IMR-90 (cell line): ENCODE measurements around the gene LAIR2. TPM values are rescaled to one million over a fixed set of nuclear protein-coding genes. Genes with fewer than 3 reads are reported as not detected.

ENCODE experiments used
- ATAC-seq: fragments of 200-7000 bp; cut with Tn5 transposase; 2 replicates; pipeline ENCODE4 v1.9.1; 2020; ENCODE audit warnings: low read depth, mild to moderate bottlenecking, moderate library complexity
- BruUV-seq: library from RNA; stranded (reverse); fragments of 400-500 nt; replicated peaks from 2 replicates; lab custom pipeline; 2021; lab: Mats Ljungman, UMichigan
- CTCF ChIA-PET: fragments of 300-600 bp; formaldehyde crosslinking; extraction: SDS; loops from one replicate; lab custom pipeline; 2021; ENCODE audit warnings: antibody characterized with exemption; lab: Yijun Ruan, JAX
- POLR2A ChIA-PET: fragments of 300-600 bp; sonication (Branson Sonifier 250); formaldehyde crosslinking; loops from one replicate; lab custom pipeline; 2022; ENCODE audit warnings: antibody characterized with exemption; ENCODE audit not compliant: unreplicated experiment; lab: Charles Lee
- DNase-seq: peaks from one replicate; pipeline ENCODE4 v3.0.0; 2013
- H2AFZ ChIP-seq: replicated peaks from 2 replicates; pipeline ENCODE3; 2013; ENCODE audit warnings: low read length, mild to moderate bottlenecking; ENCODE audit not compliant: poor library complexity
- H2AK5ac ChIP-seq: 2 replicates; pipeline ENCODE4 v1.6.1; 2013; ENCODE audit warnings: low read depth, low read length, inconsistent platforms
- H2AK9ac ChIP-seq: replicated peaks from 2 replicates; pipeline ENCODE3; 2013; ENCODE audit warnings: mild to moderate bottlenecking, low read depth, low read length, moderate library complexity; ENCODE audit not compliant: poor library complexity
- H2BK120ac ChIP-seq: 2 replicates; pipeline ENCODE4 v1.6.1; 2013; ENCODE audit warnings: low read depth, low read length, inconsistent platforms
- H2BK15ac ChIP-seq: 3 replicates; pipeline ENCODE4 v1.6.1; 2013; ENCODE audit warnings: low read depth, low read length, inconsistent platforms
- H2BK20ac ChIP-seq: 2 replicates; pipeline ENCODE4 v1.6.1; 2013; ENCODE audit warnings: low read depth, mild to moderate bottlenecking, inconsistent platforms, low read length, moderate library complexity
- H2BK5ac ChIP-seq: 2 replicates; pipeline ENCODE4 v1.6.1; 2013; ENCODE audit warnings: mild to moderate bottlenecking, low read depth, low read length, inconsistent platforms; ENCODE audit not compliant: poor library complexity, severe bottlenecking
- H3K14ac ChIP-seq: replicated peaks from 2 replicates; pipeline ENCODE4 v1.6.1; 2013; ENCODE audit warnings: low read depth, low read length, inconsistent platforms
- H3K18ac ChIP-seq: 2 replicates; pipeline ENCODE4 v1.6.1; 2013; ENCODE audit warnings: low read depth, low read length, control low read depth
- H3K23ac ChIP-seq: 2 replicates; pipeline ENCODE4 v1.6.1; 2013; ENCODE audit warnings: low read depth, low read length, inconsistent platforms
- H3K27ac ChIP-seq: 2 replicates; pipeline ENCODE4 v1.5.1; 2013; ENCODE audit warnings: mild to moderate bottlenecking, control low read depth, low read length; ENCODE audit not compliant: insufficient read depth
- H3K27me3 ChIP-seq: 2 replicates; pipeline ENCODE4 v1.6.1; 2013; ENCODE audit warnings: low read length; ENCODE audit not compliant: control insufficient read depth, insufficient read depth
- H3K36me3 ChIP-seq: 2 replicates; pipeline ENCODE4 v1.6.1; 2013; ENCODE audit warnings: low read length, mixed read lengths; ENCODE audit not compliant: control insufficient read depth, insufficient read depth
- H3K4ac ChIP-seq: 2 replicates; pipeline ENCODE4 v1.6.1; 2013; ENCODE audit warnings: low read depth, low read length, inconsistent platforms
- H3K4me1 ChIP-seq: 2 replicates; pipeline ENCODE4 v1.6.1; 2013; ENCODE audit warnings: low read length, mixed read lengths; ENCODE audit not compliant: control insufficient read depth, insufficient read depth
- H3K4me2 ChIP-seq: 2 replicates; pipeline ENCODE4 v1.6.1; 2013; ENCODE audit warnings: low read depth, mild to moderate bottlenecking, control low read depth, low read length, moderate library complexity
- H3K4me3 ChIP-seq: 2 replicates; pipeline ENCODE4 v1.5.1; 2013; ENCODE audit warnings: low read depth, mild to moderate bottlenecking, control low read depth, low read length, moderate library complexity; ENCODE audit not compliant: insufficient read depth
- H3K56ac ChIP-seq: 2 replicates; pipeline ENCODE4 v1.6.1; 2013; ENCODE audit warnings: low read length, inconsistent platforms; ENCODE audit not compliant: insufficient read depth; ENCODE audit errors: extremely low read depth
- H3K79me1 ChIP-seq, 2 experiments: 2 replicates each; pipeline ENCODE4 v1.6.1; 2013; ENCODE audit warnings: low read length in 2 of 2, inconsistent platforms in 1 of 2, low read depth in 1 of 2
- H3K9ac ChIP-seq: 2 replicates; pipeline ENCODE4 v1.6.1; 2013; ENCODE audit warnings: low read depth, low read length, control low read depth
- H3K9me1 ChIP-seq: 2 replicates; pipeline ENCODE4 v1.6.1; 2013; ENCODE audit warnings: low read length, inconsistent platforms; ENCODE audit not compliant: insufficient read depth
- H3K9me3 ChIP-seq: 2 replicates; pipeline ENCODE4 v1.6.1; 2013; ENCODE audit warnings: low read length; ENCODE audit not compliant: control insufficient read depth, insufficient read depth
- H4K20me1 ChIP-seq: 2 replicates; pipeline ENCODE4 v1.6.1; 2013; ENCODE audit warnings: low read length, inconsistent platforms; ENCODE audit not compliant: insufficient read depth
- H4K5ac ChIP-seq: 2 replicates; pipeline ENCODE4 v1.6.1; 2013; ENCODE audit warnings: mild to moderate bottlenecking, low read depth, low read length, control low read depth
- H4K8ac ChIP-seq, 2 experiments: 2 replicates each; pipeline ENCODE4 v1.6.1; 2013; ENCODE audit warnings: low read depth in 2 of 2, low read length in 2 of 2, control low read depth in 1 of 2, inconsistent platforms in 1 of 2
- H4K91ac ChIP-seq: 2 replicates; pipeline ENCODE4 v1.6.1; 2013; ENCODE audit warnings: low read depth, low read length, inconsistent platforms; ENCODE audit not compliant: insufficient read depth
- BHLHE40 ChIP-seq: fragments of 150-350 bp; IDR thresholded peaks from 2 replicates; pipeline ENCODE4 v1.6.1; 2016; ENCODE audit warnings: mild to moderate bottlenecking, low read depth, low read length
- CEBPB ChIP-seq: IDR thresholded peaks from 2 replicates; pipeline ENCODE4 v1.6.1; 2012; ENCODE audit warnings: low read depth, low read length, improper control_type of control experiment
- CHD1 ChIP-seq: IDR thresholded peaks from 2 replicates; pipeline ENCODE4 v1.6.1; 2012; ENCODE audit warnings: low read depth, low read length, improper control_type of control experiment
- FOS ChIP-seq: fragments of 150-350 bp; IDR thresholded peaks from 2 replicates; pipeline ENCODE4 v1.6.1; 2016; ENCODE audit warnings: low read depth, low read length
- MAFK ChIP-seq: IDR thresholded peaks from 2 replicates; pipeline ENCODE4 v1.6.1; 2012; ENCODE audit warnings: low read depth, low read length, improper control_type of control experiment
- MAZ ChIP-seq: IDR thresholded peaks from 2 replicates; pipeline ENCODE4 v1.6.1; 2012; ENCODE audit warnings: low read depth, mild to moderate bottlenecking, low read length, improper control_type of control experiment, moderate library complexity, borderline replicate concordance
- MXI1 ChIP-seq: IDR thresholded peaks from 2 replicates; pipeline ENCODE4 v1.6.1; 2012; ENCODE audit warnings: low read depth, mild to moderate bottlenecking, low read length, moderate library complexity, borderline replicate concordance
- NFE2L2 ChIP-seq: fragments of 150-350 bp; IDR thresholded peaks from 2 replicates; pipeline ENCODE4 v1.6.1; 2016; ENCODE audit warnings: low read depth, mild to moderate bottlenecking, low read length
- POLR2A ChIP-seq: IDR thresholded peaks from 2 replicates; pipeline ENCODE4 v1.6.1; 2012; ENCODE audit warnings: mild to moderate bottlenecking, low read depth, low read length
- RAD21 ChIP-seq: IDR thresholded peaks from 2 replicates; pipeline ENCODE4 v1.6.1; 2012; ENCODE audit warnings: low read length, improper control_type of control experiment
- RCOR1 ChIP-seq: IDR thresholded peaks from 2 replicates; pipeline ENCODE4 v1.6.1; 2012; ENCODE audit warnings: mild to moderate bottlenecking, low read length, improper control_type of control experiment; ENCODE audit not compliant: insufficient replicate concordance
- RFX5 ChIP-seq: IDR thresholded peaks from 2 replicates; pipeline ENCODE4 v1.8.0; 2012; ENCODE audit warnings: low read depth, mild to moderate bottlenecking, low read length, moderate library complexity
- SMC3 ChIP-seq: fragments of 150-350 bp; IDR thresholded peaks from 2 replicates; pipeline ENCODE4 v1.6.1; 2016; ENCODE audit warnings: low read depth, mild to moderate bottlenecking, antibody characterized with exemption, low read length, moderate library complexity
- WGBS, 2 experiments: methylation state at CpG; one replicate each; pipeline versions ENCODE4 v1.1.5 to v1.1.7; 2013; ENCODE audit warnings: missing lambda C conversion rate in 2 of 2; ENCODE audit not compliant: insufficient read length in 1 of 2; ENCODE audit errors: extremely low coverage in 2 of 2; 5-methylcytosine and 5-hydroxymethylcytosine counted together
- dilution Hi-C: fragments of 300-500 bp; cut with HindIII; formaldehyde crosslinking; loops from one replicate; pipeline ENCODE4 v1.14.3; 2018; ENCODE audit warnings: low sequenced_read_pairs; ENCODE audit not compliant: unreplicated experiment
- in situ Hi-C: fragments of 300-500 bp; cut with MboI; formaldehyde crosslinking; loops from 3 replicates; pipeline ENCODE4 v1.14.3; 2019; ENCODE audit warnings: low sequenced_read_pairs, inconsistent platforms, mixed read lengths
- intact Hi-C: fragments of 100-400 bp; cut with micrococcal nuclease; formaldehyde crosslinking; loops from 2 replicates; pipeline ENCODE4 v1.10.0; 2022
- polyA plus RNA-seq, 3 experiments: library from polyadenylated mRNA; depleted of rRNA; stranded (reverse); fragments of >200 nt; gene quantifications; 2 replicates each; pipeline ENCODE4 v1.2.3, GENCODE V29; 2012; ENCODE audit warnings: low replicate concordance in 1 of 3
- total RNA-seq: library from RNA; depleted of rRNA; stranded (reverse); fragments of >200 nt; gene quantifications from 2 replicates; pipeline ENCODE4 v1.2.3, GENCODE V29; 2012
- TF ChIP-seq, protein P1 (sequence below): fragments of 150-350 bp; IDR thresholded peaks from 2 replicates; pipeline ENCODE4 v1.6.1; 2016; ENCODE audit warnings: low read depth, mild to moderate bottlenecking, low read length, moderate library complexity, borderline replicate concordance
- TF ChIP-seq, protein P2 (sequence below): conservative IDR thresholded peaks from 2 replicates; pipeline ENCODE4 v1.5.1; 2012; ENCODE audit warnings: mild to moderate bottlenecking, low read depth, low read length, improper control_type of control experiment
- TF ChIP-seq, protein P3 (sequence below): fragments of 150-350 bp; IDR thresholded peaks from 2 replicates; pipeline ENCODE4 v1.6.1; 2017; ENCODE audit warnings: mild to moderate bottlenecking, antibody characterized with exemption, low read length, low read depth

The LAIR2 gene
- total and polyA plus RNA-seq, 2 of the 4 experiments (the other 2 are of a cell fraction): not detected

DNA sequence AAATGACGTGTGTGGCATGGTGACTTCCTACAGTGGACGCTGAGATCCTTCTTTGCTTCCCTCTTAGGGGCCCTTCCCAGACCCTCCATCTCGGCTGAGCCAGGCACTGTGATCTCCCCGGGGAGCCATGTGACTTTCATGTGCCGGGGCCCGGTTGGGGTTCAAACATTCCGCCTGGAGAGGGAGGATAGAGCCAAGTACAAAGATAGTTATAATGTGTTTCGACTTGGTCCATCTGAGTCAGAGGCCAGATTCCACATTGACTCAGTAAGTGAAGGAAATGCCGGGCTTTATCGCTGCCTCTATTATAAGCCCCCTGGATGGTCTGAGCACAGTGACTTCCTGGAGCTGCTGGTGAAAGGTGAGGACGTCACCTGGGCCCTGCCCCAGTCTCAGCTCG, 5.2 kb downstream of the LAIR2 start:
- no peak overlapping the region for H2AK9ac ChIP-seq
- H2BK120ac ChIP-seq: no peak overlapping the region
- no peak for ATAC-seq
- POLR2A ChIA-PET: no interaction called here
- no TSS peak for BruUV-seq
- no peak overlapping the region for H3K4me3 ChIP-seq
- H3K27me3 ChIP-seq: no peaks in the 10 kb centered on the region
- H3K36me3 ChIP-seq: no peaks in the 10 kb centered on the region
- H4K5ac ChIP-seq: no peak overlapping the region
- no peaks in the 10 kb centered on the region for H3K4me1 ChIP-seq
- no peak overlapping the region for H4K91ac ChIP-seq
- dilution Hi-C loops: no loop called here
- no peak overlapping the region for H3K4me2 ChIP-seq
- CTCF ChIA-PET: no interaction called here
- no peak overlapping the region for H3K23ac ChIP-seq
- no peak overlapping the region for H3K14ac ChIP-seq
- H4K8ac ChIP-seq: no peak overlapping the region
- DNase-seq: no peak
- H3K18ac ChIP-seq: no peak overlapping the region
- intact Hi-C loops: no loop called here
- H4K20me1 ChIP-seq: no peaks in the 10 kb centered on the region
- no peak overlapping the region for H2BK15ac ChIP-seq
- H2AK5ac ChIP-seq: no peak overlapping the region
- in situ Hi-C loops: no loop called here
- H3K27ac ChIP-seq: no peak overlapping the region
- TF ChIP-seq CEBPB (no peak), MAFK (no peak), FOS (no peak), SMC3 (no peak), POLR2A (no peak), BHLHE40 (no peak), RFX5 (no peak), MXI1 (no peak), MAZ (no peak), RCOR1 (no peak), NFE2L2 (no peak), CHD1 (no peak), RAD21 (no peak)
- TF ChIP-seq, protein P1, sequence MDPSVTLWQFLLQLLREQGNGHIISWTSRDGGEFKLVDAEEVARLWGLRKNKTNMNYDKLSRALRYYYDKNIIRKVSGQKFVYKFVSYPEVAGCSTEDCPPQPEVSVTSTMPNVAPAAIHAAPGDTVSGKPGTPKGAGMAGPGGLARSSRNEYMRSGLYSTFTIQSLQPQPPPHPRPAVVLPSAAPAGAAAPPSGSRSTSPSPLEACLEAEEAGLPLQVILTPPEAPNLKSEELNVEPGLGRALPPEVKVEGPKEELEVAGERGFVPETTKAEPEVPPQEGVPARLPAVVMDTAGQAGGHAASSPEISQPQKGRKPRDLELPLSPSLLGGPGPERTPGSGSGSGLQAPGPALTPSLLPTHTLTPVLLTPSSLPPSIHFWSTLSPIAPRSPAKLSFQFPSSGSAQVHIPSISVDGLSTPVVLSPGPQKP: no peak
- TF ChIP-seq, protein P2, sequence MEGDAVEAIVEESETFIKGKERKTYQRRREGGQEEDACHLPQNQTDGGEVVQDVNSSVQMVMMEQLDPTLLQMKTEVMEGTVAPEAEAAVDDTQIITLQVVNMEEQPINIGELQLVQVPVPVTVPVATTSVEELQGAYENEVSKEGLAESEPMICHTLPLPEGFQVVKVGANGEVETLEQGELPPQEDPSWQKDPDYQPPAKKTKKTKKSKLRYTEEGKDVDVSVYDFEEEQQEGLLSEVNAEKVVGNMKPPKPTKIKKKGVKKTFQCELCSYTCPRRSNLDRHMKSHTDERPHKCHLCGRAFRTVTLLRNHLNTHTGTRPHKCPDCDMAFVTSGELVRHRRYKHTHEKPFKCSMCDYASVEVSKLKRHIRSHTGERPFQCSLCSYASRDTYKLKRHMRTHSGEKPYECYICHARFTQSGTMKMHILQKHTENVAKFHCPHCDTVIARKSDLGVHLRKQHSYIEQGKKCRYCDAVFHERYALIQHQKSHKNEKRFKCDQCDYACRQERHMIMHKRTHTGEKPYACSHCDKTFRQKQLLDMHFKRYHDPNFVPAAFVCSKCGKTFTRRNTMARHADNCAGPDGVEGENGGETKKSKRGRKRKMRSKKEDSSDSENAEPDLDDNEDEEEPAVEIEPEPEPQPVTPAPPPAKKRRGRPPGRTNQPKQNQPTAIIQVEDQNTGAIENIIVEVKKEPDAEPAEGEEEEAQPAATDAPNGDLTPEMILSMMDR: no peak
- TF ChIP-seq, protein P3, sequence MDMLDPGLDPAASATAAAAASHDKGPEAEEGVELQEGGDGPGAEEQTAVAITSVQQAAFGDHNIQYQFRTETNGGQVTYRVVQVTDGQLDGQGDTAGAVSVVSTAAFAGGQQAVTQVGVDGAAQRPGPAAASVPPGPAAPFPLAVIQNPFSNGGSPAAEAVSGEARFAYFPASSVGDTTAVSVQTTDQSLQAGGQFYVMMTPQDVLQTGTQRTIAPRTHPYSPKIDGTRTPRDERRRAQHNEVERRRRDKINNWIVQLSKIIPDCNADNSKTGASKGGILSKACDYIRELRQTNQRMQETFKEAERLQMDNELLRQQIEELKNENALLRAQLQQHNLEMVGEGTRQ: no peak
- no peak overlapping the region for H2AFZ ChIP-seq
- no peak overlapping the region for H2BK20ac ChIP-seq
- no peak overlapping the region for H3K4ac ChIP-seq
- no peaks in the 10 kb centered on the region for H3K9me1 ChIP-seq
- 50% methylated on average over 2 of the region's 12 CpGs; no CpG with 5 or more reads in 1 of the 2 experiments for WGBS, 2 experiments
- H3K56ac ChIP-seq: no peak overlapping the region
- H3K79me1 ChIP-seq: no peaks in the 10 kb centered on the region
- H2BK5ac ChIP-seq: no peak overlapping the region
- no peak overlapping the region for H3K9ac ChIP-seq
- H3K9me3 ChIP-seq: peaks cover 11% of the 10 kb centered on the region
